GM21381 (cell line): ENCODE data around the gene ZNF598.
"Not testable (repeated sequence)": the region's sequence is repeated elsewhere in the genome, so short reads cannot be mapped to it uniquely, and the experiment has no call there.

Experiments
- ATAC-seq: cut with Tn5 transposase; IDR thresholded peaks from one replicate; pipeline ENCODE4 v1.9.1; 2021; ENCODE audit warnings: mild to moderate bottlenecking, moderate library complexity; ENCODE audit not compliant: unreplicated experiment

The ZNF598 gene

GRCh38 chr16:1960665-1961630, 48.7 kb downstream of the ZNF598 start:
- ATAC-seq = no peak

GRCh38 chr16:1959269-1960039, 50.2 kb downstream of the ZNF598 start, which contains the start of gene NDUFB10:
Gene NDUFB10 (plus strand): TSS chr16:1959538. CDS start chr16:1959625, 87 bp downstream.
- peak; percentile 71 for ATAC-seq

GRCh38 chr16:1958715-1959268, 50.8 kb downstream of the ZNF598 start:
- ATAC-seq = peak; percentile 3

GRCh38 chr16:1958143-1958491, 51.5 kb downstream of the ZNF598 start:
- ATAC-seq = not testable (repeated sequence)

GRCh38 chr16:1957434-1958142, 52.0 kb downstream of the ZNF598 start:
- not testable (repeated sequence) for ATAC-seq

- ATAC-seq = no peak
Measured at GRCh38 chr16:1953734-1954133, 55.9 kb downstream of the ZNF598 start.

- no peak for ATAC-seq
Measured at GRCh38 chr16:1950559-1950958, 59.1 kb downstream of the ZNF598 start.

- no peak for ATAC-seq
Measured at GRCh38 chr16:1950047-1950446, 59.6 kb downstream of the ZNF598 start.

GRCh38 chr16:1949507-1949906, 60.1 kb downstream of the ZNF598 start:
- ATAC-seq = no peak
